GM23248 (cell line): ENCODE data around the gene SH3RF3.

Experiments used
- EZH2 ChIP-seq: fragments of 200-600 bp; sonication (generic); IDR thresholded peaks from 2 replicates; pipeline ENCODE4 v1.6.1; 2018; ENCODE audit warnings: antibody characterized with exemption, mild to moderate bottlenecking; ENCODE audit not compliant: insufficient read depth, poor library complexity, severe bottlenecking
- EZH2phosphoT487 ChIP-seq: fragments of 200-600 bp; sonication (generic); IDR thresholded peaks from 2 replicates; pipeline ENCODE4 v1.6.1; 2018; ENCODE audit warnings: antibody characterized with exemption, moderate library complexity, mild to moderate bottlenecking, low read depth; ENCODE audit not compliant: insufficient read depth

- TF ChIP-seq EZH2phosphoT487 (no peak), EZH2 (no peak)
Measured at GRCh38 chr2:109170645-109171044, 41.6 kb downstream of the SH3RF3 start.
